H1 (cell line): Measurements from ENCODE around the gene SCYL3. TPM values are rescaled to one million over a fixed set of nuclear protein-coding genes. Genes with fewer than 3 reads are reported as not detected.
"Not testable (repeated sequence)": the region's sequence is repeated elsewhere in the genome, so short reads cannot be mapped to it uniquely, and the experiment has no call there.

ENCODE experiments used
- CTCF ChIA-PET: fragments of 300-600 bp; sonication (Branson Sonifier 250); formaldehyde crosslinking; loops from one replicate; lab custom pipeline; 2021; ENCODE audit not compliant: partially characterized antibody; lab: Charles Lee
- POLR2A ChIA-PET: fragments of 300-600 bp; sonication (Branson Sonifier 250); formaldehyde crosslinking; loops from one replicate; lab custom pipeline; 2021; ENCODE audit warnings: inconsistent platforms; ENCODE audit not compliant: partially characterized antibody; lab: Charles Lee
- DNase-seq, 2 experiments: peaks; one replicate each; pipeline versions ENCODE4 v3.0.0 to v3.0.0-alpha.2; 2010 to 2022; ENCODE audit warnings: low spot score in 2 of 2, low read depth in 1 of 2, mixed read lengths in 1 of 2
- FAIRE-seq: peaks from 2 replicates; lab custom pipeline; 2011; peaks lifted over from hg19 to GRCh38; lab: Jason Lieb, UNC
- H2AFZ ChIP-seq: 2 replicates; pipeline ENCODE4 v1.8.1; 2012; ENCODE audit warnings: low read length, inconsistent platforms
- H2AK5ac ChIP-seq: 2 replicates; pipeline ENCODE4 v1.6.1; 2013; ENCODE audit warnings: low read depth, low read length
- H2BK120ac ChIP-seq: replicated peaks from 2 replicates; pipeline ENCODE3; 2013; ENCODE audit warnings: low read depth, low read length, inconsistent platforms
- H2BK12ac ChIP-seq: 2 replicates; pipeline ENCODE4 v1.6.1; 2013; ENCODE audit warnings: low read depth, low read length
- H2BK15ac ChIP-seq: 2 replicates; pipeline ENCODE4 v1.6.1; 2013; ENCODE audit warnings: low read length
- H2BK20ac ChIP-seq: 2 replicates; pipeline ENCODE4 v1.6.1; 2013; ENCODE audit warnings: low read length
- H2BK5ac ChIP-seq: 2 replicates; pipeline ENCODE4 v1.6.1; 2013; ENCODE audit warnings: low read depth, low read length
- H3K14ac ChIP-seq: 2 replicates; pipeline ENCODE4 v1.6.1; 2013; ENCODE audit warnings: inconsistent platforms; ENCODE audit not compliant: insufficient read length
- H3K18ac ChIP-seq: 2 replicates; pipeline ENCODE4 v1.6.1; 2013; ENCODE audit warnings: low read length; ENCODE audit errors: extremely low read depth
- H3K23ac ChIP-seq: 2 replicates; pipeline ENCODE4 v1.6.1; 2013; ENCODE audit warnings: inconsistent platforms; ENCODE audit not compliant: insufficient read length
- H3K23me2 ChIP-seq: 2 replicates; pipeline ENCODE4 v1.6.1; 2013; ENCODE audit warnings: low read depth, low read length
- H3K27ac ChIP-seq: 2 replicates; pipeline ENCODE4 v1.6.1; 2011; ENCODE audit warnings: low read depth, low read length, inconsistent platforms
- H3K27me3 ChIP-seq, 4 experiments: replicated peaks in 1 of 4; 1 replicate in 1 of 4; 2 replicates in 3 of 4; pipeline versions ENCODE4 v1.6.1 to v1.8.1; 2011 to 2013; ENCODE audit warnings: low read length in 3 of 4, mild to moderate bottlenecking in 3 of 4, inconsistent platforms in 2 of 4, mixed read lengths in 2 of 4, moderate library complexity in 1 of 4; ENCODE audit not compliant: control insufficient read depth in 3 of 4, insufficient read depth in 3 of 4; ENCODE audit errors: extremely low read depth in 1 of 4
- H3K36me3 ChIP-seq, 4 experiments: 2 replicates each; pipeline versions ENCODE4 v1.6.1 to v1.8.1; 2011 to 2013; ENCODE audit warnings: mild to moderate bottlenecking in 4 of 4, low read length in 3 of 4, moderate library complexity in 2 of 4, control low read depth in 1 of 4, inconsistent platforms in 1 of 4; ENCODE audit not compliant: insufficient read depth in 4 of 4, control insufficient read depth in 2 of 4
- H3K4ac ChIP-seq: replicated peaks from 2 replicates; pipeline ENCODE3; 2013; ENCODE audit warnings: low read length, low read depth, mixed read lengths, inconsistent platforms; ENCODE audit not compliant: insufficient read length
- H3K4me1 ChIP-seq, 4 experiments: replicated peaks in 1 of 4; 1 replicate in 1 of 4; 2 replicates in 3 of 4; pipeline versions ENCODE4 v1.6.1 to v1.8.1; 2011 to 2013; ENCODE audit warnings: low read length in 3 of 4, inconsistent platforms in 2 of 4, mixed read lengths in 1 of 4; ENCODE audit not compliant: insufficient read depth in 4 of 4, control insufficient read depth in 3 of 4
- H3K4me2 ChIP-seq, 2 experiments: 2 replicates each; pipeline versions ENCODE4 v1.6.1 to v1.8.1; 2011 to 2013; ENCODE audit warnings: low read depth in 2 of 2, low read length in 2 of 2, control low read depth in 1 of 2, inconsistent platforms in 1 of 2, mild to moderate bottlenecking in 1 of 2; ENCODE audit not compliant: insufficient read depth in 1 of 2
- H3K4me3 ChIP-seq, 4 experiments: fragments of 200-600, 300-600 bp in 1 of 4; sonication (generic), shearing (Covaris generic), sonication (Bioruptor Twin) in 1 of 4; 2 replicates each; pipeline versions ENCODE4 v1.5.1 to v1.8.1; 2011 to 2016; ENCODE audit warnings: low read length in 4 of 4, low read depth in 3 of 4, control low read depth in 2 of 4, inconsistent platforms in 2 of 4, mild to moderate bottlenecking in 2 of 4, mixed read lengths in 1 of 4, moderate library complexity in 1 of 4; ENCODE audit not compliant: insufficient read depth in 2 of 4; ENCODE audit errors: extremely low read depth in 1 of 4
- H3K56ac ChIP-seq: replicated peaks from 2 replicates; pipeline ENCODE3; 2013; ENCODE audit warnings: low read depth, mild to moderate bottlenecking, mixed read lengths, low read length, inconsistent platforms; ENCODE audit not compliant: insufficient read length
- H3K79me1 ChIP-seq: 2 replicates; pipeline ENCODE4 v1.6.1; 2013; ENCODE audit warnings: low read depth, low read length, control low read depth
- H3K79me2 ChIP-seq, 2 experiments: 2 replicates each; pipeline versions ENCODE4 v1.6.1 to v1.8.1; 2012 to 2013; ENCODE audit warnings: low read length in 2 of 2, mild to moderate bottlenecking in 2 of 2, inconsistent platforms in 1 of 2; ENCODE audit not compliant: insufficient read depth in 2 of 2, control insufficient read depth in 1 of 2
- H3K9ac ChIP-seq, 4 experiments: replicated peaks in 1 of 4; 1 replicate in 1 of 4; 2 replicates in 3 of 4; pipeline versions ENCODE4 v1.6.1 to v1.8.1; 2011 to 2013; ENCODE audit warnings: low read depth in 3 of 4, low read length in 3 of 4, control low read depth in 2 of 4, mild to moderate bottlenecking in 2 of 4, moderate library complexity in 2 of 4, inconsistent platforms in 1 of 4; ENCODE audit errors: extremely low read depth in 1 of 4
- H3K9me3 ChIP-seq, 2 experiments: 2 replicates each; pipeline versions ENCODE4 v1.6.1 to v1.8.1; 2012 to 2013; ENCODE audit warnings: mild to moderate bottlenecking in 2 of 2, moderate library complexity in 2 of 2, control low read depth in 1 of 2, inconsistent platforms in 1 of 2, low read depth in 1 of 2, low read length in 1 of 2, mixed read lengths in 1 of 2; ENCODE audit not compliant: insufficient read depth in 2 of 2
- H4K20me1 ChIP-seq, 2 experiments: replicated peaks in 1 of 2; 2 replicates each; pipeline versions ENCODE3 to v1.8.1; 2011 to 2013; ENCODE audit warnings: inconsistent platforms in 2 of 2, low read length in 2 of 2, mild to moderate bottlenecking in 1 of 2; ENCODE audit not compliant: insufficient read depth in 2 of 2, control insufficient read depth in 1 of 2
- H4K5ac ChIP-seq: 2 replicates; pipeline ENCODE4 v1.6.1; 2013; ENCODE audit warnings: low read length, low read depth, mixed read lengths, inconsistent platforms; ENCODE audit not compliant: insufficient read length
- H4K8ac ChIP-seq: 2 replicates; pipeline ENCODE4 v1.8.0; 2013; ENCODE audit warnings: mild to moderate bottlenecking, moderate library complexity, low read length, inconsistent platforms; ENCODE audit not compliant: insufficient read depth; ENCODE audit errors: extremely low read depth
- H4K91ac ChIP-seq: replicated peaks from 2 replicates; pipeline ENCODE3; 2013; ENCODE audit warnings: low read length, mixed read lengths, inconsistent platforms; ENCODE audit not compliant: insufficient read length
- WGBS, 2 experiments: shearing (Covaris generic) in 1 of 2; methylation state at CpG; one replicate each; pipeline versions ENCODE4 v1.1.6 to v1.1.7; 2013 to 2015; ENCODE audit warnings: low lambda C conversion rate in 2 of 2, mixed read lengths in 2 of 2, inconsistent platforms in 1 of 2, low coverage in 1 of 2, missing lambda C conversion rate in 1 of 2; ENCODE audit not compliant: insufficient replicate concordance in 2 of 2, insufficient coverage in 1 of 2, insufficient read length in 1 of 2; ENCODE audit errors: extremely low coverage in 1 of 2, missing lambda C conversion rate in 1 of 2; 5-methylcytosine and 5-hydroxymethylcytosine counted together
- polyA plus RNA-seq, 7 experiments: library from polyadenylated mRNA; depleted of rRNA in 3 of 7; stranded (reverse) in 5 of 7; unstranded in 2 of 7; fragments of >200 nt in 5 of 7; fragments of 200-250 nt in 2 of 7; gene quantifications; 1 replicate in 5 of 7; 2 replicates in 1 of 7; 4 replicates in 1 of 7; pipeline versions ENCODE4 v1.2.1 to v1.2.3, GENCODE V29; 2011 to 2013; ENCODE audit warnings: missing spikeins in 2 of 7, mixed read lengths in 2 of 7
- total RNA-seq: library from RNA; stranded (reverse); fragmentation: NEBNext Ultra II Directional; extraction: Animal tissue kit (Norgen Biotek cat#: 25700); gene quantifications from 2 replicates; pipeline ENCODE4 v1.2.1, GENCODE V29; 2021

SCYL3 gene
- total and polyA plus RNA-seq, 2 of the 8 experiments (the other 6 are each of a cell fraction or from before 2014, with no cell fraction given) = 2.7 to 5.3 TPM

DNA sequence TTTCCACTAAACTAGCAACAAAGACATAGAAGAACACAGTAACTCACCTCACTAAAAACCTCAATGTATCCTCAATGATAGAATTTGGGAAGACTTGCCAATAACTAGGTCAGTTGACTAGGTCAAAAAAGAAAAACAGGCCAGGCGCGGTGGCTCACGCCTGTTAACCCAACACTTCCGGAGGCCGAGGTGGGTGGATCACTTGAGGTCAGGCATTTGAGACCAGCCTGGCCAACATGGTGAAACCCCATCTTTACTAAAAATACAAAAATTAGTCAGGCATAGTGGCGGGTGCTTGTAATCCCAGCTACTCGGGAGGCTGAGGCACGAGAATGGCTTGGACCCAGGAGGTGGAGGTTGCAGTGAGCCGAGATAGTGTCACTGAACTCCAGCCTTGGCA is 24.5 kb upstream of the SCYL3 start:
- H3K4me1 ChIP-seq, POLR2A ChIA-PET, H2BK5ac ChIP-seq, H3K79me1 ChIP-seq, FAIRE-seq, H3K4me3 ChIP-seq, H4K91ac ChIP-seq, H4K5ac ChIP-seq, H3K56ac ChIP-seq, H2BK120ac ChIP-seq, H2AFZ ChIP-seq, H2BK15ac ChIP-seq, H3K23me2 ChIP-seq, H3K36me3 ChIP-seq, H2BK12ac ChIP-seq, H3K9me3 ChIP-seq, H3K9ac ChIP-seq, H3K14ac ChIP-seq, H4K8ac ChIP-seq, H4K20me1 ChIP-seq, H2AK5ac ChIP-seq, H3K4me2 ChIP-seq, H3K79me2 ChIP-seq, H2BK20ac ChIP-seq, H3K27me3 ChIP-seq, H3K27ac ChIP-seq, H3K4ac ChIP-seq, H3K18ac ChIP-seq, DNase-seq, H3K23ac ChIP-seq: not testable (repeated sequence)
- CTCF ChIA-PET = interaction anchor here (1.4 kb wide), 1 partner anchor 771 kb away, joined by 4 read pairs; no protein-coding TSS in a partner anchor
- 91% methylated on average over 9 of the region's 9 CpGs; no CpG with 5 or more reads in 1 of the 2 experiments for WGBS, 2 experiments
